Lung (tissue), 12 donors: ENCODE data around the gene ETF1. TPM values are rescaled to one million over a fixed set of nuclear protein-coding genes. Genes with fewer than 3 reads are reported as not detected.

Experiments used
- ATAC-seq: fragments of 200-7000 bp; cut with Tn5 transposase; one replicate; pipeline ENCODE4 v1.9.1; 2020; ENCODE audit warnings: moderate number of reproducible peaks; ENCODE audit not compliant: insufficient read depth, low FRiP score
- DNase-seq, 3 donors: peaks; one replicate each; pipeline ENCODE4 v3.0.0-alpha.2; 2013 to 2017
- H3K27ac ChIP-seq, 2 donors: one replicate each; pipeline ENCODE4 v1.5.1; 2013; ENCODE audit warnings: mild to moderate bottlenecking in 2 of 2, moderate library complexity in 2 of 2, control low read depth in 1 of 2, inconsistent platforms in 1 of 2, low read depth in 1 of 2, low read length in 1 of 2
- H3K27me3 ChIP-seq, 3 donors: one replicate each; pipeline ENCODE4 v1.5.1; 2013; ENCODE audit warnings: low read length in 2 of 3; ENCODE audit not compliant: control insufficient read depth in 3 of 3, insufficient read depth in 3 of 3
- H3K36me3 ChIP-seq, 4 donors: one replicate each; pipeline ENCODE4 v1.5.1; 2013; ENCODE audit warnings: low read length in 4 of 4, mild to moderate bottlenecking in 1 of 4, moderate library complexity in 1 of 4; ENCODE audit not compliant: control insufficient read depth in 4 of 4, insufficient read depth in 4 of 4
- H3K4me1 ChIP-seq, 5 donors: one replicate each; pipeline ENCODE4 v1.5.1; 2013; ENCODE audit warnings: low read length in 5 of 5, mild to moderate bottlenecking in 2 of 5, moderate library complexity in 1 of 5; ENCODE audit not compliant: control insufficient read depth in 5 of 5, insufficient read depth in 5 of 5
- H3K4me3 ChIP-seq: one replicate; pipeline ENCODE4 v1.5.1; 2013; ENCODE audit warnings: mild to moderate bottlenecking, control low read depth, moderate library complexity
- H3K9ac ChIP-seq, 2 donors: one replicate each; pipeline ENCODE4 v1.5.1; 2013; ENCODE audit warnings: low read length in 2 of 2, control low read depth in 1 of 2; ENCODE audit not compliant: insufficient read depth in 1 of 2
- H3K9me3 ChIP-seq, 4 donors: one replicate each; pipeline ENCODE4 v1.5.1; 2013; ENCODE audit warnings: low read length in 3 of 4, mild to moderate bottlenecking in 1 of 4, moderate library complexity in 1 of 4; ENCODE audit not compliant: control insufficient read depth in 4 of 4, insufficient read depth in 3 of 4
- WGBS, 2 donors: extraction: QIAGEN DNeasy Blood & Tissue Kit; methylation state at CpG; one replicate each; pipeline ENCODE4 v1.1.7; 2013; 5-methylcytosine and 5-hydroxymethylcytosine counted together
- polyA plus RNA-seq, 2 donors: library from polyadenylated mRNA; stranded (reverse); fragments of 200-250 nt; gene quantifications; one replicate each; pipeline ENCODE4 v1.2.1, GENCODE V29; 2013
- total RNA-seq, 2 donors: library from RNA; depleted of rRNA in 1 of 2; stranded (reverse); fragments of >200 nt in 1 of 2; gene quantifications; one replicate each; pipeline ENCODE4 v1.2.1, GENCODE V29; 2014 to 2021
- TF ChIP-seq, protein P1 (sequence below): IDR thresholded peaks from 2 replicates; pipeline ENCODE4 v1.5.1; 2012; ENCODE audit warnings: mild to moderate bottlenecking; ENCODE audit errors: control extremely low read depth, extremely low read depth
- donor health status: control.
- donor health status: control.
- donor health status: Bipolar disorder and iron deficiency.
- donor health status: healthy.
- donor health status: DM: yes; HTN: yes; CAD: no.

The ETF1 gene
- total and polyA plus RNA-seq, 4 donors: 36.9 to 99.2 (median 62.8) TPM

DNA sequence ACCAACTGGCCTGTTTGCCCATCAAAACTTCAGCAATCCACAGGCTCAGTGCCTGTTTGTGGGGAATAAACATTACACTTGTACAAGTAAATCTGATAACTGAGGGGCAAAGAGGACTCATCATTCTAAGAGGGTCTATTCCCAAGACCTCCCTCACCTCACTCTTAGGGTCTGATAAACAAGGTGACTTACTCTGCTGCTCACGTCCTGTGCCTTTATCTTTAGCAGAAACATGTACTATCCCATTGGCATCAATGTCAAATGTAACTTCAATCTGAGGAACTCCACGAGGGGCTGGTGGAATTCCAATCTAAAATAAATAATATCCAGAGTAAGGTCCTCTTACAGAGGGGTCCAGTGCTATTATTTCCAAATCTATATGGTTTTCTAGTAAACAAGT is 14.6 kb upstream of the ETF1 start:
- Histone ChIP-seq H3K9me3 (no peaks in the 10 kb centered on the region), H3K36me3 (peaks cover 32 to 66% (median 45%) of the 10 kb centered on the region in 4 donors), H3K9ac (no peak overlapping the region), H3K27me3 (no peaks in the 10 kb centered on the region), H3K4me1 (no peaks in the 10 kb centered on the region), H3K4me3 (no peak overlapping the region), H3K27ac (no peak overlapping the region)
- 84 to 92% methylated on average over 2 of the region's 2 CpGs for WGBS, 2 donors
- TF ChIP-seq, protein P1, sequence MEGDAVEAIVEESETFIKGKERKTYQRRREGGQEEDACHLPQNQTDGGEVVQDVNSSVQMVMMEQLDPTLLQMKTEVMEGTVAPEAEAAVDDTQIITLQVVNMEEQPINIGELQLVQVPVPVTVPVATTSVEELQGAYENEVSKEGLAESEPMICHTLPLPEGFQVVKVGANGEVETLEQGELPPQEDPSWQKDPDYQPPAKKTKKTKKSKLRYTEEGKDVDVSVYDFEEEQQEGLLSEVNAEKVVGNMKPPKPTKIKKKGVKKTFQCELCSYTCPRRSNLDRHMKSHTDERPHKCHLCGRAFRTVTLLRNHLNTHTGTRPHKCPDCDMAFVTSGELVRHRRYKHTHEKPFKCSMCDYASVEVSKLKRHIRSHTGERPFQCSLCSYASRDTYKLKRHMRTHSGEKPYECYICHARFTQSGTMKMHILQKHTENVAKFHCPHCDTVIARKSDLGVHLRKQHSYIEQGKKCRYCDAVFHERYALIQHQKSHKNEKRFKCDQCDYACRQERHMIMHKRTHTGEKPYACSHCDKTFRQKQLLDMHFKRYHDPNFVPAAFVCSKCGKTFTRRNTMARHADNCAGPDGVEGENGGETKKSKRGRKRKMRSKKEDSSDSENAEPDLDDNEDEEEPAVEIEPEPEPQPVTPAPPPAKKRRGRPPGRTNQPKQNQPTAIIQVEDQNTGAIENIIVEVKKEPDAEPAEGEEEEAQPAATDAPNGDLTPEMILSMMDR: no peak
- ATAC-seq: no peak
- no peak for DNase-seq

DNA sequence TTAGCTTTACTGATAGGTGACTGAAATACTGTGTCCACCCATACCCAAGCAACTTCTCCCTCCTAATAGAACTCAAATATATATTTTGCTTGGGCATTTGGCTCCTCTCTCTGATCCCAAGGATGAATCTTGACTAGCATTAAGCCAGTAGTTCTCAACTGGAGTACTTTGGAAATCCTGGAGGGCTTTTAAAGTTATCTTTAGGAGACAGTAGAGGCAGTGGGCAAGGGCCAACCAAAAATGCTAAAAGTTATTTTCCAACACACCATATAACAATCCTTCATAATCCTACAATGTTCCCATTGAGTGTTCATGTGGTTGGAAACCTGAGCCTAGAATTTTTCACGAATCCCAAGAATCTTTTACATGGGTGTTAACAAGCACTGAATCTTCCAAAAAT is 11.1 kb upstream of the ETF1 start:
- Histone ChIP-seq H3K9ac (no peak overlapping the region), H3K4me3 (no peak overlapping the region), H3K36me3 (peaks cover 20 to 45% (median 26%) of the 10 kb centered on the region in 4 donors), H3K9me3 (no peaks in the 10 kb centered on the region), H3K27ac (no peak overlapping the region), H3K4me1 (peaks cover 0 to 3% (median 0%) of the 10 kb centered on the region in 5 donors), H3K27me3 (no peaks in the 10 kb centered on the region)
- DNase-seq: no peak
- WGBS, 2 donors: 88 to 100% methylated on average over 1 of the region's 1 CpG
- no peak for ATAC-seq
- TF ChIP-seq, protein P1: no peak

DNA sequence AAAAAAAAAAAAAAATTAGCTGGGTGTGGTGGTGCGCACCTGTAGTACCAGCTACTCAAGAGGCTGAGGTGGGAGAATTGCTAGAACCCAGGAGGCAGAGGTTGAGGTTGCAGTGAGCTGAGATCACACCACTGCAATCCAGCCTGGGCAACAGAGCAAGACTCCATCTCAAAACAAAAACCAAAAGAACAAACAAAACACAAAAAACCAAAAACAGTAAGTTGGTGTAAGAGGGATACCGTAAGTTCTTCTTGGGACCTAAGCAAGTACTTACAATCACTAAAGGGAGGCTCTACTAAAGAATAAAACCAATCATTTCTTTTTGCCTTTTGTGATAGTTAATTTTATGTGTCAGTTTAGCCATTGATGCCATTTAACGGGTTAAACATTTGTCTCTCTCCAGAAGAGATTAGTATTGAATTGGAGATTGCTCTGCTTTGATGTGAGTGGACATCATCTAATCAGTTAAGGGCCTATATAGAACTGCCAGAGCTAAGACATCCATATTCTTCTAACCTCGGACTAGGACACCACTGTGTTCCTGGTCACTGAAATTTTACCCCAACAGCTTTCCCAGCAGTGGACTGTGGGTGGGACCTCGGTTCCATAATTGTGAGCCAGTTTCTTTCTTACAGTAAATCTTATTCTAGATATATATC is 10.5 kb upstream of the ETF1 start:
- peaks cover 18 to 40% (median 22%) of the 10 kb centered on the region in 4 donors for H3K36me3 ChIP-seq
- no peaks in the 10 kb centered on the region for H3K27me3 ChIP-seq
- TF ChIP-seq, protein P1: no peak
- no peak overlapping the region for H3K27ac ChIP-seq
- H3K4me3 ChIP-seq: no peak overlapping the region
- H3K9ac ChIP-seq: no peak overlapping the region
- DNase-seq (no peak), ATAC-seq (no peak)
- H3K9me3 ChIP-seq: no peaks in the 10 kb centered on the region
- 90 to 96% methylated on average over 5 of the region's 5 CpGs for WGBS, 2 donors
- H3K4me1 ChIP-seq: peaks cover 0 to 3% (median 0%) of the 10 kb centered on the region in 5 donors

DNA sequence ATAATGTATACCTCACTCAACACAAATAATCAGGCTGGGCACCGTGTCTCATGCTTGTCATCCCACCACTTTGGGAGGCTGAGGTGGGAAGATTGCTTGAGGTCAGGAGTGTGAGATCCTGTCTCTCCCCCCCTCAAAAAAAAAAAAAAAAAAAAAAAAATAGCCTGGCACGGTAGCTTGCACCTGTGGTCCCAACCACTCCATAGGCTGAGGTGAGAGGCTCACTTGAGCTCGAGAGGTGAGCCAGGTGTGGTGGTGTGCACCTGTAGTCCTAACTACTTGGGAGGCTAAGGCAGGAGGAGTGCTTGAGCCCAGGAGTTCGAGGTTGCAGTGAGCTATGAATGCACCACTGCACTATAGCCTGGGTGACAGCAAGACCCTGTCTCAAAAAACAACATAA is 9.6 kb upstream of the ETF1 start:
- no peak for ATAC-seq
- WGBS, 2 donors: 89 to 95% methylated on average over 4 of the region's 4 CpGs
- Histone ChIP-seq H3K9ac (no peak overlapping the region), H3K4me3 (no peak overlapping the region), H3K27me3 (no peaks in the 10 kb centered on the region), H3K36me3 (peaks cover 11 to 31% (median 14%) of the 10 kb centered on the region in 4 donors), H3K9me3 (no peaks in the 10 kb centered on the region), H3K27ac (no peak overlapping the region), H3K4me1 (peaks cover 0 to 3% (median 0%) of the 10 kb centered on the region in 5 donors)
- TF ChIP-seq, protein P1: no peak
- no peak for DNase-seq
